Stimulated activated CD4-positive, alpha-beta T cell treated with anti-CD3 and anti-CD28 coated beads, TNF-alpha, amount 100 ng/mL, for 48 hours (primary cell): ENCODE measurements around the gene ROPN1.

Source experiments
- DNase-seq, 3 donors: peaks; one replicate each; pipeline ENCODE4 v3.0.0-alpha.2; 2020; ENCODE audit warnings: low read depth in 3 of 3

ROPN1 gene

GRCh38 chr3:123949641-123950040, 42.3 kb downstream of the ROPN1 start:
- no peak for DNase-seq

- DNase-seq, result no peak
These were observed 43.5 kb downstream of the ROPN1 start for GRCh38 chr3:123948449-123948848.

GRCh38 chr3:123947482-123947881, 44.4 kb downstream of the ROPN1 start:
- DNase-seq, result no peak

- DNase-seq, result no peak
These were observed 50.4 kb downstream of the ROPN1 start for GRCh38 chr3:123941542-123941941.

GRCh38 chr3:123941121-123941520, 50.8 kb downstream of the ROPN1 start:
- no peak for DNase-seq

- DNase-seq, result no peak
These were observed 52.2 kb downstream of the ROPN1 start for GRCh38 chr3:123939706-123940105.

- DNase-seq, result no peak
These were observed 55.5 kb downstream of the ROPN1 start for GRCh38 chr3:123936400-123936799.

GRCh38 chr3:123935830-123936229, 56.1 kb downstream of the ROPN1 start:
- DNase-seq, result no peak

- DNase-seq, result no peak
These were observed 57.7 kb downstream of the ROPN1 start for GRCh38 chr3:123934250-123934649.

GRCh38 chr3:123930445-123930844, 61.5 kb downstream of the ROPN1 start:
- DNase-seq, result no peak

- no peak for DNase-seq
These were observed 62.6 kb downstream of the ROPN1 start for GRCh38 chr3:123929325-123929724.

- no peak for DNase-seq
These were observed 65.5 kb downstream of the ROPN1 start for GRCh38 chr3:123926396-123926795.

- DNase-seq, result no peak
These were observed 71.1 kb downstream of the ROPN1 start for GRCh38 chr3:123920868-123921267.

- no peak for DNase-seq
These were observed 71.5 kb downstream of the ROPN1 start for GRCh38 chr3:123920383-123920782.

GRCh38 chr3:123919353-123919752, 72.6 kb downstream of the ROPN1 start:
- no peak for DNase-seq
